Measurements from ENCODE around the gene COL12A1.

The COL12A1 gene

GRCh38 chr6:75098709-75099108, 107.1 kb downstream of the COL12A1 start:
- no peak for DNase-seq (ENCODE audit: low spot score)

GRCh38 chr6:75096966-75097365, 108.9 kb downstream of the COL12A1 start:
- no peak for DNase-seq (ENCODE audit: low spot score)

GRCh38 chr6:75094614-75095200, 111.1 kb downstream of the COL12A1 start:
- DNase-seq (ENCODE audit: low spot score) = no peak

- DNase-seq (ENCODE audit: low spot score) = no peak
These were observed 114.2 kb downstream of the COL12A1 start for GRCh38 chr6:75091467-75092190.

- no peak for DNase-seq (ENCODE audit: low spot score)
These were observed 115.3 kb downstream of the COL12A1 start for GRCh38 chr6:75090576-75090975.

- DNase-seq (ENCODE audit: low spot score) = no peak
These were observed 115.9 kb downstream of the COL12A1 start for GRCh38 chr6:75089921-75090320.

- DNase-seq (ENCODE audit: low spot score) = no peak
These were observed 116.5 kb downstream of the COL12A1 start for GRCh38 chr6:75089151-75089897.

- no peak for DNase-seq (ENCODE audit: low spot score)
These were observed 119.8 kb downstream of the COL12A1 start for GRCh38 chr6:75085931-75086635.

- DNase-seq (ENCODE audit: low spot score) = no peak
These were observed 120.9 kb downstream of the COL12A1 start for GRCh38 chr6:75084872-75085381.

GRCh38 chr6:75084018-75084417, 121.8 kb downstream of the COL12A1 start:
- DNase-seq (ENCODE audit: low spot score) = no peak

- DNase-seq (ENCODE audit: low spot score) = no peak
These were observed 123.9 kb downstream of the COL12A1 start for GRCh38 chr6:75081921-75082320.

GRCh38 chr6:75081047-75081446, 124.8 kb downstream of the COL12A1 start:
- no peak for DNase-seq (ENCODE audit: low spot score)

GRCh38 chr6:75079589-75079988, 126.3 kb downstream of the COL12A1 start:
- no peak for DNase-seq (ENCODE audit: low spot score)

- no peak for DNase-seq (ENCODE audit: low spot score)
These were observed 128.2 kb downstream of the COL12A1 start for GRCh38 chr6:75077701-75078100.

- DNase-seq (ENCODE audit: low spot score) = no peak
These were observed 129.8 kb downstream of the COL12A1 start for GRCh38 chr6:75076009-75076408.

GRCh38 chr6:75070244-75070643, 135.6 kb downstream of the COL12A1 start:
- no peak for DNase-seq (ENCODE audit: low spot score)

- DNase-seq (ENCODE audit: low spot score) = no peak
These were observed 140.3 kb downstream of the COL12A1 start for GRCh38 chr6:75065523-75065922.

GRCh38 chr6:75052491-75052890, 153.4 kb downstream of the COL12A1 start:
- no peak for DNase-seq (ENCODE audit: low spot score)

- DNase-seq (ENCODE audit: low spot score) = no peak
These were observed 156.5 kb downstream of the COL12A1 start for GRCh38 chr6:75049308-75049707.

- DNase-seq (ENCODE audit: low spot score) = no peak
These were observed 161.0 kb downstream of the COL12A1 start for GRCh38 chr6:75044846-75045245.

GRCh38 chr6:75041381-75041780, 164.5 kb downstream of the COL12A1 start:
- DNase-seq (ENCODE audit: low spot score) = no peak
